GM23338 (cell line): ENCODE results near the gene CTNNA3. TPM values are rescaled to one million over a fixed set of nuclear protein-coding genes. Genes with fewer than 3 reads are reported as not detected.

ENCODE experiments used
- ATAC-seq: fragments of 200-7000 bp; cut with Tn5 transposase; 3 replicates; pipeline ENCODE4 v1.9.1; 2020
- DNase-seq: peaks from one replicate; pipeline ENCODE4 v3.0.0-alpha.2; 2015; ENCODE audit warnings: low spot score
- H2AFZ ChIP-seq: fragments of 200-600 bp; sonication (generic); 2 replicates; pipeline ENCODE4 v1.8.0; 2016; ENCODE audit warnings: antibody characterized with exemption, mild to moderate bottlenecking, moderate library complexity
- H3F3A ChIP-seq: fragments of 200-600 bp; sonication (generic); replicated peaks from 2 replicates; pipeline ENCODE4 v1.8.0; 2017; ENCODE audit warnings: antibody characterized with exemption, mixed run types, low read depth
- H3K27ac ChIP-seq: fragments of 200-600 bp; sonication (generic); 2 replicates; pipeline ENCODE4 v1.6.1; 2016; ENCODE audit warnings: low read depth
- H3K27me3 ChIP-seq: fragments of 200-600 bp; sonication (generic); 2 replicates; pipeline ENCODE4 v1.8.0; 2016; ENCODE audit warnings: mild to moderate bottlenecking, mixed run types, moderate library complexity; ENCODE audit not compliant: insufficient read depth
- H3K36me3 ChIP-seq: fragments of 200-600 bp; sonication (generic); 2 replicates; pipeline ENCODE4 v1.8.0; 2016; ENCODE audit warnings: mild to moderate bottlenecking; ENCODE audit not compliant: insufficient read depth
- H3K4me1 ChIP-seq: fragments of 200-600 bp; sonication (generic); 2 replicates; pipeline ENCODE4 v1.8.0; 2016; ENCODE audit warnings: mild to moderate bottlenecking, moderate library complexity; ENCODE audit not compliant: insufficient read depth
- H3K4me2 ChIP-seq: fragments of 200-600 bp; sonication (generic); 2 replicates; pipeline ENCODE4 v1.7.1; 2017; ENCODE audit warnings: mixed run types
- H3K4me3 ChIP-seq: fragments of 200-600 bp; sonication (generic); 2 replicates; pipeline ENCODE4 v1.6.1; 2016; ENCODE audit warnings: mixed run types
- H3K79me2 ChIP-seq: fragments of 200-600 bp; sonication (generic); replicated peaks from 2 replicates; pipeline ENCODE4 v1.8.0; 2017; ENCODE audit warnings: mild to moderate bottlenecking; ENCODE audit not compliant: insufficient read depth
- H3K9me2 ChIP-seq: fragments of 200-600 bp; sonication (generic); 2 replicates; pipeline ENCODE4 v1.8.0; 2017; ENCODE audit not compliant: insufficient read depth
- H4K20me1 ChIP-seq: fragments of 200-600 bp; sonication (generic); replicated peaks from 2 replicates; pipeline ENCODE4 v1.8.0; 2017; ENCODE audit warnings: mild to moderate bottlenecking; ENCODE audit not compliant: insufficient read depth
- H3K27ac Mint-ChIP-seq: 2 replicates; pipeline ENCODE4 v1.8.0; 2020; ENCODE audit warnings: inconsistent platforms, mild to moderate bottlenecking, moderate library complexity, mixed read lengths
- H3K27me3 Mint-ChIP-seq: 3 replicates; pipeline ENCODE4 v1.8.0; 2022; ENCODE audit warnings: low read depth, mild to moderate bottlenecking, moderate library complexity, mixed read lengths, inconsistent platforms; ENCODE audit not compliant: insufficient read depth, poor library complexity
- H3K36me3 Mint-ChIP-seq: 3 replicates; pipeline ENCODE4 v1.8.0; 2021; ENCODE audit warnings: low read depth, mild to moderate bottlenecking, inconsistent platforms, moderate library complexity, mixed read lengths
- H3K4me1 Mint-ChIP-seq: 3 replicates; pipeline ENCODE4 v1.8.0; 2020; ENCODE audit warnings: mild to moderate bottlenecking, inconsistent platforms, mixed read lengths
- H3K4me3 Mint-ChIP-seq: 3 replicates; pipeline ENCODE4 v1.8.0; 2021; ENCODE audit warnings: moderate library complexity, mild to moderate bottlenecking, inconsistent platforms, mixed read lengths
- H3K9me3 Mint-ChIP-seq: 3 replicates; pipeline ENCODE4 v1.8.0; 2020; ENCODE audit warnings: moderate library complexity, mild to moderate bottlenecking, inconsistent platforms, mixed read lengths
- CREB1 ChIP-seq: fragments of 250-450 bp; sonication (Bioruptor Pico); IDR thresholded peaks from 2 replicates; pipeline ENCODE4 v1.5.0; 2020; ENCODE audit warnings: low read depth, mild to moderate bottlenecking, moderate library complexity
- CTCF ChIP-seq, 2 experiments: fragments of 200-600 bp in 1 of 2; sonication (generic) in 1 of 2; conservative IDR thresholded peaks; 2 replicates each; pipeline versions ENCODE4 v1.5.1 to v1.6.1; 2016 to 2017; ENCODE audit warnings: antibody characterized with exemption in 2 of 2, low read depth in 2 of 2, mild to moderate bottlenecking in 2 of 2, moderate library complexity in 1 of 2
- EZH2 ChIP-seq: fragments of 200-600 bp; sonication (generic); IDR thresholded peaks from one replicate; pipeline ENCODE4 v1.8.0; 2017; ENCODE audit warnings: antibody characterized with exemption, mild to moderate bottlenecking, low read depth; ENCODE audit not compliant: unreplicated experiment
- EZH2phosphoT487 ChIP-seq: fragments of 200-600 bp; sonication (generic); IDR thresholded peaks from one replicate; pipeline ENCODE4 v1.8.1; 2018; ENCODE audit warnings: antibody characterized with exemption; ENCODE audit not compliant: unreplicated experiment
- JUNB ChIP-seq: IDR thresholded peaks from one replicate; pipeline ENCODE4 v1.6.1; 2016; ENCODE audit warnings: antibody characterized with exemption; ENCODE audit not compliant: unreplicated experiment
- NANOG ChIP-seq: IDR thresholded peaks from 2 replicates; pipeline ENCODE4 v1.6.1; 2016; ENCODE audit warnings: antibody characterized with exemption, borderline replicate concordance
- POLR2AphosphoS5 ChIP-seq: IDR thresholded peaks from 2 replicates; pipeline ENCODE4 v1.6.1; 2016; ENCODE audit warnings: antibody characterized with exemption, low read depth
- REST ChIP-seq: IDR thresholded peaks from one replicate; pipeline ENCODE4 v1.6.1; 2018; ENCODE audit warnings: antibody characterized with exemption; ENCODE audit not compliant: unreplicated experiment
- STAT1 ChIP-seq: IDR thresholded peaks from one replicate; pipeline ENCODE4 v1.6.1; 2016; ENCODE audit warnings: antibody characterized with exemption; ENCODE audit not compliant: unreplicated experiment
- ZNF114 ChIP-seq: fragments of 250-450 bp; sonication (Bioruptor Pico); IDR thresholded peaks from 2 replicates; pipeline ENCODE4 v1.5.0; 2020; ENCODE audit warnings: mild to moderate bottlenecking, moderate library complexity
- ZNF331 ChIP-seq: fragments of 250-450 bp; sonication (Bioruptor Pico); IDR thresholded peaks from 2 replicates; pipeline ENCODE4 v1.5.0; 2020; ENCODE audit warnings: low read depth, mild to moderate bottlenecking, moderate library complexity
- polyA plus RNA-seq: library from polyadenylated mRNA; unstranded; fragments of >200 nt; fragmentation: Nextera tagmentation; extraction: Ambion mirVana; gene quantifications from 2 replicates; pipeline ENCODE4 v1.2.1, GENCODE V29; 2016
- total RNA-seq: library from RNA; depleted of rRNA; stranded (reverse); fragments of >200 nt; shearing (Covaris generic); gene quantifications from 2 replicates; pipeline ENCODE4 v1.2.3, GENCODE V29; 2014
- TF ChIP-seq, protein P1 (sequence below): IDR thresholded peaks from 2 replicates; pipeline ENCODE4 v1.6.1; 2016; ENCODE audit warnings: antibody characterized with exemption
- TF ChIP-seq, protein P2 (sequence below): fragments of 250-450 bp; sonication (Bioruptor Pico); IDR thresholded peaks from 2 replicates; pipeline ENCODE4 v1.5.0; 2020; ENCODE audit warnings: mild to moderate bottlenecking, moderate library complexity

The CTNNA3 gene
- total and polyA plus RNA-seq, 2 experiments from 2014 or later, result 0.71 to 3.3 TPM

GRCh38 chr10:66006411-66006810 lies 1689.6 kb downstream of the CTNNA3 start:
- Mint-ChIP-seq H3K9me3 (no peaks in the 10 kb centered on the region), H3K27ac (no peak overlapping the region), H3K36me3 (no peaks in the 10 kb centered on the region), H3K27me3 (no peaks in the 10 kb centered on the region), H3K4me3 (no peak overlapping the region), H3K4me1 (no peaks in the 10 kb centered on the region)
- Histone ChIP-seq H3K9me2 (no peaks in the 10 kb centered on the region), H3K27me3 (no peaks in the 10 kb centered on the region), H2AFZ (no peak overlapping the region), H3F3A (no peaks in the 10 kb centered on the region), H3K4me1 (no peaks in the 10 kb centered on the region), H3K27ac (no peak overlapping the region), H3K79me2 (no peaks in the 10 kb centered on the region), H3K36me3 (no peaks in the 10 kb centered on the region), H3K4me2 (no peak overlapping the region), H4K20me1 (no peaks in the 10 kb centered on the region), H3K4me3 (no peak overlapping the region)
- ATAC-seq (no peak), DNase-seq (no peak)
- TF ChIP-seq ZNF331 (no peak), JUNB (no peak), ZNF114 (no peak), POLR2AphosphoS5 (no peak), EZH2phosphoT487 (no peak), STAT1 (no peak), CTCF (conservative IDR thresholded peaks at IDR 0.05; ENCODE audit: low read depth in 2 of 2) (no peak), CREB1 (CRISPR knock-in tag) (no peak), NANOG (no peak), EZH2 (no peak), REST (no peak)
- TF ChIP-seq, protein P1, sequence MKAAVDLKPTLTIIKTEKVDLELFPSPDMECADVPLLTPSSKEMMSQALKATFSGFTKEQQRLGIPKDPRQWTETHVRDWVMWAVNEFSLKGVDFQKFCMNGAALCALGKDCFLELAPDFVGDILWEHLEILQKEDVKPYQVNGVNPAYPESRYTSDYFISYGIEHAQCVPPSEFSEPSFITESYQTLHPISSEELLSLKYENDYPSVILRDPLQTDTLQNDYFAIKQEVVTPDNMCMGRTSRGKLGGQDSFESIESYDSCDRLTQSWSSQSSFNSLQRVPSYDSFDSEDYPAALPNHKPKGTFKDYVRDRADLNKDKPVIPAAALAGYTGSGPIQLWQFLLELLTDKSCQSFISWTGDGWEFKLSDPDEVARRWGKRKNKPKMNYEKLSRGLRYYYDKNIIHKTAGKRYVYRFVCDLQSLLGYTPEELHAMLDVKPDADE, result no peak
- TF ChIP-seq, protein P2, sequence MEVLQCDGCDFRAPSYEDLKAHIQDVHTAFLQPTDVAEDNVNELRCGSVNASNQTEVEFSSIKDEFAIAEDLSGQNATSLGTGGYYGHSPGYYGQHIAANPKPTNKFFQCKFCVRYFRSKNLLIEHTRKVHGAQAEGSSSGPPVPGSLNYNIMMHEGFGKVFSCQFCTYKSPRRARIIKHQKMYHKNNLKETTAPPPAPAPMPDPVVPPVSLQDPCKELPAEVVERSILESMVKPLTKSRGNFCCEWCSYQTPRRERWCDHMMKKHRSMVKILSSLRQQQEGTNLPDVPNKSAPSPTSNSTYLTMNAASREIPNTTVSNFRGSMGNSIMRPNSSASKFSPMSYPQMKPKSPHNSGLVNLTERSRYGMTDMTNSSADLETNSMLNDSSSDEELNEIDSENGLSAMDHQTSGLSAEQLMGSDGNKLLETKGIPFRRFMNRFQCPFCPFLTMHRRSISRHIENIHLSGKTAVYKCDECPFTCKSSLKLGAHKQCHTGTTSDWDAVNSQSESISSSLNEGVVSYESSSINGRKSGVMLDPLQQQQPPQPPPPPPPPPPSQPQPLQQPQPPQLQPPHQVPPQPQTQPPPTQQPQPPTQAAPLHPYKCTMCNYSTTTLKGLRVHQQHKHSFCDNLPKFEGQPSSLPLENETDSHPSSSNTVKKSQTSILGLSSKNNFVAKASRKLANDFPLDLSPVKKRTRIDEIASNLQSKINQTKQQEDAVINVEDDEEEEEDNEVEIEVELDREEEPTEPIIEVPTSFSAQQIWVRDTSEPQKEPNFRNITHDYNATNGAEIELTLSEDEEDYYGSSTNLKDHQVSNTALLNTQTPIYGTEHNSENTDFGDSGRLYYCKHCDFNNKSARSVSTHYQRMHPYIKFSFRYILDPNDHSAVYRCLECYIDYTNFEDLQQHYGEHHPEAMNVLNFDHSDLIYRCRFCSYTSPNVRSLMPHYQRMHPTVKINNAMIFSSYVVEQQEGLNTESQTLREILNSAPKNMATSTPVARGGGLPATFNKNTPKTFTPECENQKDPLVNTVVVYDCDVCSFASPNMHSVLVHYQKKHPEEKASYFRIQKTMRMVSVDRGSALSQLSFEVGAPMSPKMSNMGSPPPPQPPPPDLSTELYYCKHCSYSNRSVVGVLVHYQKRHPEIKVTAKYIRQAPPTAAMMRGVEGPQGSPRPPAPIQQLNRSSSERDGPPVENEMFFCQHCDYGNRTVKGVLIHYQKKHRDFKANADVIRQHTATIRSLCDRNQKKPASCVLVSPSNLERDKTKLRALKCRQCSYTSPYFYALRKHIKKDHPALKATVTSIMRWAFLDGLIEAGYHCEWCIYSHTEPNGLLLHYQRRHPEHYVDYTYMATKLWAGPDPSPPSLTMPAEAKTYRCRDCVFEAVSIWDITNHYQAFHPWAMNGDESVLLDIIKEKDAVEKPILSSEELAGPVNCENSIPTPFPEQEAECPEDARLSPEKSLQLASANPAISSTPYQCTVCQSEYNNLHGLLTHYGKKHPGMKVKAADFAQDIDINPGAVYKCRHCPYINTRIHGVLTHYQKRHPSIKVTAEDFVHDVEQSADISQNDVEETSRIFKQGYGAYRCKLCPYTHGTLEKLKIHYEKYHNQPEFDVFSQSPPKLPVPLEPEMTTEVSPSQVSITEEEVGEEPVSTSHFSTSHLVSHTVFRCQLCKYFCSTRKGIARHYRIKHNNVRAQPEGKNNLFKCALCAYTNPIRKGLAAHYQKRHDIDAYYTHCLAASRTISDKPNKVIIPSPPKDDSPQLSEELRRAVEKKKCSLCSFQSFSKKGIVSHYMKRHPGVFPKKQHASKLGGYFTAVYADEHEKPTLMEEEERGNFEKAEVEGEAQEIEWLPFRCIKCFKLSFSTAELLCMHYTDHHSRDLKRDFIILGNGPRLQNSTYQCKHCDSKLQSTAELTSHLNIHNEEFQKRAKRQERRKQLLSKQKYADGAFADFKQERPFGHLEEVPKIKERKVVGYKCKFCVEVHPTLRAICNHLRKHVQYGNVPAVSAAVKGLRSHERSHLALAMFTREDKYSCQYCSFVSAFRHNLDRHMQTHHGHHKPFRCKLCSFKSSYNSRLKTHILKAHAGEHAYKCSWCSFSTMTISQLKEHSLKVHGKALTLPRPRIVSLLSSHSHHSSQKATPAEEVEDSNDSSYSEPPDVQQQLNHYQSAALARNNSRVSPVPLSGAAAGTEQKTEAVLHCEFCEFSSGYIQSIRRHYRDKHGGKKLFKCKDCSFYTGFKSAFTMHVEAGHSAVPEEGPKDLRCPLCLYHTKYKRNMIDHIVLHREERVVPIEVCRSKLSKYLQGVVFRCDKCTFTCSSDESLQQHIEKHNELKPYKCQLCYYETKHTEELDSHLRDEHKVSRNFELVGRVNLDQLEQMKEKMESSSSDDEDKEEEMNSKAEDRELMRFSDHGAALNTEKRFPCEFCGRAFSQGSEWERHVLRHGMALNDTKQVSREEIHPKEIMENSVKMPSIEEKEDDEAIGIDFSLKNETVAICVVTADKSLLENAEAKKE (CRISPR knock-in tag), result no peak
